WTC11 (cell line): ENCODE results near the gene NUAK1. TPM values are rescaled to one million over a fixed set of nuclear protein-coding genes. Genes with fewer than 3 reads are reported as not detected.

Experiments
- ATAC-seq: fragments of 200-7000 bp; cut with Tn5 transposase; 2 replicates; pipeline ENCODE4 v1.10.0; 2021; ENCODE audit warnings: mild to moderate bottlenecking, moderate library complexity
- CTCF ChIA-PET: fragments of 300-600 bp; sonication (Branson Sonifier 250); formaldehyde crosslinking; loops from one replicate; lab custom pipeline; 2021; ENCODE audit warnings: antibody characterized with exemption; lab: Charles Lee
- POLR2A ChIA-PET: fragments of 350-600 bp; sonication (Branson Sonifier 250); formaldehyde crosslinking; loops from one replicate; lab custom pipeline; 2021; ENCODE audit warnings: antibody characterized with exemption; lab: Charles Lee
- DNase-seq: peaks from one replicate; pipeline ENCODE4 v3.0.0; 2021; ENCODE audit warnings: low spot score
- H3K27ac Mint-ChIP-seq: 2 replicates; pipeline ENCODE4 v1.8.0; 2021; ENCODE audit warnings: mixed read lengths
- H3K27me3 Mint-ChIP-seq: 2 replicates; pipeline ENCODE4 v1.8.0; 2021; ENCODE audit warnings: low read depth, mild to moderate bottlenecking, moderate library complexity, mixed read lengths
- H3K36me3 Mint-ChIP-seq: 2 replicates; pipeline ENCODE4 v1.8.0; 2021; ENCODE audit warnings: mixed read lengths
- H3K4me1 Mint-ChIP-seq: 2 replicates; pipeline ENCODE4 v1.8.0; 2022; ENCODE audit warnings: mixed read lengths
- H3K4me3 Mint-ChIP-seq: 2 replicates; pipeline ENCODE4 v1.8.0; 2021; ENCODE audit warnings: mild to moderate bottlenecking, moderate library complexity, mixed read lengths
- H3K9me3 Mint-ChIP-seq: 2 replicates; pipeline ENCODE4 v1.8.0; 2021; ENCODE audit warnings: mixed read lengths
- CDX4 ChIP-seq: fragments of 250-450 bp; sonication (Bioruptor Pico); IDR thresholded peaks from 2 replicates; pipeline ENCODE4 v1.9.0; 2021; ENCODE audit warnings: moderate library complexity, mild to moderate bottlenecking, inconsistent platforms, borderline replicate concordance
- E2F1 ChIP-seq: sonication (generic); formaldehyde crosslinking; IDR thresholded peaks from 2 replicates; pipeline ENCODE4 v1.8.0; 2022; ENCODE audit warnings: mild to moderate bottlenecking, missing genetic modification reagents
- E2F4 ChIP-seq: sonication (generic); formaldehyde crosslinking; IDR thresholded peaks from 2 replicates; pipeline ENCODE4 v1.8.1; 2022; ENCODE audit warnings: low read depth, mild to moderate bottlenecking, moderate library complexity, missing genetic modification reagents, borderline replicate concordance
- ELF4 ChIP-seq: sonication (generic); formaldehyde crosslinking; IDR thresholded peaks from 2 replicates; pipeline ENCODE4 v1.8.1; 2022; ENCODE audit warnings: low read depth, mild to moderate bottlenecking, moderate library complexity, missing genetic modification reagents
- EMX1 ChIP-seq: fragments of 250-450 bp; sonication (Bioruptor Pico); IDR thresholded peaks from 2 replicates; pipeline ENCODE4 v1.8.0; 2021; ENCODE audit warnings: mild to moderate bottlenecking
- ERG ChIP-seq: fragments of 250-450 bp; sonication (Bioruptor Pico); IDR thresholded peaks from 2 replicates; pipeline ENCODE4 v1.8.0; 2021; ENCODE audit warnings: mild to moderate bottlenecking
- ESRRA ChIP-seq: sonication (generic); formaldehyde crosslinking; IDR thresholded peaks from 2 replicates; pipeline ENCODE4 v1.8.1; 2022; ENCODE audit warnings: mild to moderate bottlenecking, missing genetic modification reagents, borderline replicate concordance
- FOXK1 ChIP-seq: sonication (generic); formaldehyde crosslinking; IDR thresholded peaks from 2 replicates; pipeline ENCODE4 v1.8.0; 2022; ENCODE audit warnings: mild to moderate bottlenecking, moderate library complexity, missing genetic modification reagents
- FOXP4 ChIP-seq: sonication (generic); formaldehyde crosslinking; IDR thresholded peaks from 2 replicates; pipeline ENCODE4 v1.8.0; 2022; ENCODE audit warnings: mild to moderate bottlenecking, missing genetic modification reagents
- GABPB1 ChIP-seq: sonication (generic); formaldehyde crosslinking; IDR thresholded peaks from 2 replicates; pipeline ENCODE4 v1.8.1; 2023; ENCODE audit warnings: mild to moderate bottlenecking, missing genetic modification reagents
- KAT7 ChIP-seq: sonication (generic); formaldehyde crosslinking; IDR thresholded peaks from 2 replicates; pipeline ENCODE4 v1.8.1; 2023; ENCODE audit warnings: missing genetic modification reagents, mild to moderate bottlenecking, borderline replicate concordance
- MAX ChIP-seq: sonication (generic); formaldehyde crosslinking; IDR thresholded peaks from 2 replicates; pipeline ENCODE4 v1.8.0; 2022; ENCODE audit warnings: mild to moderate bottlenecking, missing genetic modification reagents
- NFYB ChIP-seq: sonication (generic); formaldehyde crosslinking; conservative IDR thresholded peaks from 2 replicates; pipeline ENCODE4 v1.8.0; 2022; ENCODE audit warnings: low read depth, missing genetic modification reagents
- NR1H2 ChIP-seq: sonication (generic); formaldehyde crosslinking; IDR thresholded peaks from 2 replicates; pipeline ENCODE4 v1.9.0; 2021; ENCODE audit warnings: mild to moderate bottlenecking, moderate library complexity, missing genetic modification reagents
- OVOL2 ChIP-seq: fragments of 250-450 bp; sonication (Bioruptor Pico); IDR thresholded peaks from 2 replicates; pipeline ENCODE4 v1.9.0; 2021; ENCODE audit warnings: mild to moderate bottlenecking, borderline replicate concordance
- PREB ChIP-seq: sonication (generic); formaldehyde crosslinking; IDR thresholded peaks from 2 replicates; pipeline ENCODE4 v1.8.1; 2022; ENCODE audit warnings: mild to moderate bottlenecking, missing genetic modification reagents, moderate library complexity, borderline replicate concordance
- RORB ChIP-seq: fragments of 250-450 bp; sonication (Bioruptor Pico); IDR thresholded peaks from 2 replicates; pipeline ENCODE4 v1.9.0; 2021; ENCODE audit warnings: mild to moderate bottlenecking
- SMAD3 ChIP-seq: sonication (generic); formaldehyde crosslinking; IDR thresholded peaks from 2 replicates; pipeline ENCODE4 v1.8.0; 2022; ENCODE audit warnings: missing genetic modification reagents, mild to moderate bottlenecking, borderline replicate concordance
- SOX15 ChIP-seq: fragments of 250-450 bp; sonication (Bioruptor Pico); IDR thresholded peaks from 2 replicates; pipeline ENCODE4 v1.9.0; 2021; ENCODE audit warnings: mild to moderate bottlenecking
- TEAD1 ChIP-seq: sonication (generic); formaldehyde crosslinking; IDR thresholded peaks from 2 replicates; pipeline ENCODE4 v1.8.0; 2022; ENCODE audit warnings: mild to moderate bottlenecking, missing genetic modification reagents
- TEAD4 ChIP-seq: sonication (generic); formaldehyde crosslinking; IDR thresholded peaks from 2 replicates; pipeline ENCODE4 v1.8.0; 2022; ENCODE audit warnings: mild to moderate bottlenecking, missing genetic modification reagents
- TP53 ChIP-seq: sonication (generic); formaldehyde crosslinking; IDR thresholded peaks from 2 replicates; pipeline ENCODE4 v1.8.1; 2023; ENCODE audit warnings: mild to moderate bottlenecking, missing genetic modification reagents
- USF1 ChIP-seq: sonication (generic); formaldehyde crosslinking; IDR thresholded peaks from 2 replicates; pipeline ENCODE4 v1.8.0; 2022; ENCODE audit warnings: mild to moderate bottlenecking, missing genetic modification reagents
- ZBTB21 ChIP-seq: sonication (generic); formaldehyde crosslinking; IDR thresholded peaks from 2 replicates; pipeline ENCODE4 v1.8.1; 2023; ENCODE audit warnings: mild to moderate bottlenecking, missing genetic modification reagents, borderline replicate concordance
- ZNF671 ChIP-seq: fragments of 250-450 bp; sonication (Bioruptor Pico); IDR thresholded peaks from 2 replicates; pipeline ENCODE4 v1.8.0; 2021; ENCODE audit warnings: mild to moderate bottlenecking
- total RNA-seq: library from RNA; stranded (reverse); gene quantifications from 3 replicates; pipeline ENCODE4 v1.2.3, GENCODE V29; 2021

NUAK1 gene
- total RNA-seq, 1 experiment from 2014 or later = 15.9 TPM

- Mint-ChIP-seq H3K4me1 (peaks cover 12% of the 10 kb centered on the region), H3K27me3 (no peaks in the 10 kb centered on the region), H3K27ac (no peak overlapping the region), H3K9me3 (peaks cover 11% of the 10 kb centered on the region), H3K4me3 (no peak overlapping the region), H3K36me3 (no peaks in the 10 kb centered on the region)
- CTCF ChIA-PET = interaction anchor here (0.9 kb wide), 1 partner anchor 25 kb away, joined by 3 read pairs; no protein-coding TSS in a partner anchor
- TF ChIP-seq E2F4 = no peak
- TF ChIP-seq PREB (CRISPR knock-in tag) = no peak
- TF ChIP-seq SMAD3 (CRISPR knock-in tag) = no peak
- no peak for TF ChIP-seq ESRRA (CRISPR knock-in tag)
- no peak for TF ChIP-seq ZNF671 (CRISPR knock-in tag)
- TF ChIP-seq TEAD4 (CRISPR knock-in tag) = no peak
- no peak for TF ChIP-seq FOXP4 (CRISPR knock-in tag)
- no peak for TF ChIP-seq TP53 (CRISPR knock-in tag)
- no peak for TF ChIP-seq E2F1 (CRISPR knock-in tag)
- TF ChIP-seq EMX1 (CRISPR knock-in tag) = no peak
- TF ChIP-seq SOX15 (CRISPR knock-in tag) = no peak
- TF ChIP-seq OVOL2 = no peak
- POLR2A ChIA-PET = interaction anchor here (0.9 kb wide), 1 partner anchor 98 kb away, joined by 3 read pairs; no protein-coding TSS in a partner anchor
- DNase-seq (no peak), ATAC-seq (peak; percentile 60)
Observed at GRCh38 chr12:106039646-106040404, 98.9 kb downstream of the NUAK1 start.

GRCh38 chr12:106039242-106039641, 99.5 kb downstream of the NUAK1 start:
- ATAC-seq = no peak
- Mint-ChIP-seq H3K4me3 (no peak overlapping the region), H3K36me3 (no peaks in the 10 kb centered on the region), H3K9me3 (peaks cover 13% of the 10 kb centered on the region), H3K27ac (no peak overlapping the region), H3K4me1 (peaks cover 12% of the 10 kb centered on the region), H3K27me3 (no peaks in the 10 kb centered on the region)
- POLR2A ChIA-PET = interaction anchor here (0.9 kb wide), 1 partner anchor 98 kb away, joined by 3 read pairs; no protein-coding TSS in a partner anchor
- CTCF ChIA-PET = interaction anchor here (0.9 kb wide), 1 partner anchor 25 kb away, joined by 3 read pairs; no protein-coding TSS in a partner anchor
- no peak for DNase-seq
- TF ChIP-seq TEAD1 (CRISPR knock-in tag) (no peak), USF1 (CRISPR knock-in tag) (no peak), E2F1 (CRISPR knock-in tag) (no peak), CDX4 (CRISPR knock-in tag) (no peak), KAT7 (CRISPR knock-in tag) (no peak), RORB (CRISPR knock-in tag) (no peak), GABPB1 (CRISPR knock-in tag) (no peak), SOX15 (CRISPR knock-in tag) (no peak), ELF4 (no peak), NR1H2 (CRISPR knock-in tag) (no peak), ERG (CRISPR knock-in tag) (no peak), MAX (no peak), ZBTB21 (CRISPR knock-in tag) (no peak), FOXK1 (CRISPR knock-in tag) (no peak), ESRRA (CRISPR knock-in tag) (no peak), NFYB (CRISPR knock-in tag) (no peak)
